HEK293 (cell line): Measurements from ENCODE around the gene PCSK5.

Experiments used
- CTCF ChIA-PET: fragments of 350-600 bp; formaldehyde crosslinking; extraction: SDS; loops from one replicate; lab custom pipeline; 2021; ENCODE audit warnings: antibody characterized with exemption; lab: Yijun Ruan, JAX
- POLR2A ChIA-PET: fragments of 300-600 bp; formaldehyde crosslinking; extraction: SDS; loops from one replicate; lab custom pipeline; 2020; ENCODE audit warnings: antibody characterized with exemption, inconsistent platforms; lab: Yijun Ruan, JAX
- H3K27ac ChIP-seq: fragments of 200-500 bp; sonication (Bioruptor generic); 2 replicates; pipeline ENCODE4 v1.5.1; 2014; ENCODE audit warnings: low read depth, low read length, control low read depth, inconsistent platforms; ENCODE audit errors: extremely low read depth
- H3K36me3 ChIP-seq, 2 experiments: fragments of 200-500 bp in 1 of 2; sonication (Bioruptor generic) in 1 of 2; 1 replicate in 1 of 2; 2 replicates in 1 of 2; pipeline ENCODE4 v1.5.1; 2014 to 2017; ENCODE audit warnings: inconsistent platforms in 2 of 2, low read length in 2 of 2; ENCODE audit not compliant: control insufficient read depth in 2 of 2, insufficient read depth in 1 of 2
- H3K4me1 ChIP-seq: fragments of 200-500 bp; sonication (Bioruptor generic); 2 replicates; pipeline ENCODE4 v1.5.1; 2014; ENCODE audit warnings: mild to moderate bottlenecking, low read length, inconsistent platforms; ENCODE audit not compliant: control insufficient read depth, insufficient read depth
- H3K4me3 ChIP-seq: 2 replicates; pipeline ENCODE4 v1.5.1; 2011; ENCODE audit warnings: low read depth, mild to moderate bottlenecking, control low read depth, low read length, moderate library complexity
- H3K9me3 ChIP-seq: fragments of 200-500 bp; sonication (Bioruptor generic); 2 replicates; pipeline ENCODE4 v1.5.1; 2014; ENCODE audit warnings: low read depth, low read length, inconsistent platforms; ENCODE audit not compliant: control insufficient read depth, insufficient read depth
- OVOL3 ChIP-seq: fragments of 450-650 bp; formaldehyde crosslinking; IDR thresholded peaks from 2 replicates; pipeline ENCODE4 v1.5.1; 2016; ENCODE audit warnings: missing biosample characterization, missing genetic modification characterization
- ZBTB1 ChIP-seq: fragments of 450-650 bp; formaldehyde crosslinking; IDR thresholded peaks from 2 replicates; pipeline ENCODE4 v1.5.1; 2016; ENCODE audit warnings: missing biosample characterization, missing genetic modification characterization
- ZBTB20 ChIP-seq: fragments of 450-650 bp; formaldehyde crosslinking; IDR thresholded peaks from 2 replicates; pipeline ENCODE4 v1.5.1; 2016; ENCODE audit warnings: missing biosample characterization, missing genetic modification characterization
- ZBTB21 ChIP-seq: fragments of 450-650 bp; formaldehyde crosslinking; IDR thresholded peaks from 2 replicates; pipeline ENCODE4 v1.5.1; 2017; ENCODE audit warnings: missing biosample characterization, missing genetic modification characterization
- ZNF112 ChIP-seq: fragments of 450-650 bp; formaldehyde crosslinking; IDR thresholded peaks from 2 replicates; pipeline ENCODE4 v1.5.0; 2017; ENCODE audit warnings: missing biosample characterization, missing genetic modification characterization
- ZNF133 ChIP-seq: fragments of 450-650 bp; formaldehyde crosslinking; IDR thresholded peaks from 2 replicates; pipeline ENCODE4 v1.5.1; 2016; ENCODE audit warnings: missing biosample characterization, missing genetic modification characterization
- ZNF155 ChIP-seq: fragments of 450-650 bp; formaldehyde crosslinking; IDR thresholded peaks from 2 replicates; pipeline ENCODE4 v1.5.1; 2016; ENCODE audit warnings: missing biosample characterization, missing genetic modification characterization
- ZNF175 ChIP-seq: fragments of 450-650 bp; formaldehyde crosslinking; IDR thresholded peaks from 2 replicates; pipeline ENCODE4 v1.5.1; 2016; ENCODE audit warnings: missing biosample characterization, missing genetic modification characterization
- ZNF19 ChIP-seq: fragments of 450-650 bp; formaldehyde crosslinking; IDR thresholded peaks from 2 replicates; pipeline ENCODE4; 2016; ENCODE audit warnings: missing biosample characterization, missing genetic modification characterization, low read depth
- ZNF324 ChIP-seq: fragments of 450-650 bp; formaldehyde crosslinking; IDR thresholded peaks from 2 replicates; pipeline ENCODE4 v1.5.1; 2016; ENCODE audit warnings: missing biosample characterization, missing genetic modification characterization
- ZNF366 ChIP-seq: fragments of 450-650 bp; formaldehyde crosslinking; conservative IDR thresholded peaks from 2 replicates; pipeline ENCODE4 v1.5.1; 2016; ENCODE audit warnings: missing biosample characterization, missing genetic modification characterization
- ZNF510 ChIP-seq: fragments of 450-650 bp; formaldehyde crosslinking; IDR thresholded peaks from 2 replicates; pipeline ENCODE4 v1.5.1; 2018; ENCODE audit warnings: mild to moderate bottlenecking, missing genetic modification characterization, missing biosample characterization; ENCODE audit not compliant: insufficient replicate concordance
- ZNF514 ChIP-seq: fragments of 450-650 bp; formaldehyde crosslinking; IDR thresholded peaks from 2 replicates; pipeline ENCODE4 v1.5.1; 2016; ENCODE audit warnings: missing biosample characterization, missing genetic modification characterization
- ZNF549 ChIP-seq: fragments of 450-650 bp; IDR thresholded peaks from 2 replicates; pipeline ENCODE4 v1.5.1; 2018; ENCODE audit warnings: missing biosample characterization, missing genetic modification characterization, mild to moderate bottlenecking, inconsistent platforms, moderate library complexity
- ZNF558 ChIP-seq: fragments of 450-650 bp; formaldehyde crosslinking; IDR thresholded peaks from 2 replicates; pipeline ENCODE4 v1.5.1; 2016; ENCODE audit warnings: missing biosample characterization, missing genetic modification characterization
- ZNF626 ChIP-seq: fragments of 450-650 bp; sonication (Bioruptor Pico); formaldehyde crosslinking; IDR thresholded peaks from 2 replicates; pipeline ENCODE4 v1.5.1; 2018; ENCODE audit warnings: missing biosample characterization, missing genetic modification characterization, inconsistent platforms
- ZNF677 ChIP-seq: fragments of 450-650 bp; IDR thresholded peaks from 2 replicates; pipeline ENCODE4 v1.5.0; 2018; ENCODE audit warnings: missing biosample characterization, mild to moderate bottlenecking, missing genetic modification characterization, moderate library complexity
- ZNF830 ChIP-seq: fragments of 450-650 bp; IDR thresholded peaks from 2 replicates; pipeline ENCODE4 v1.5.0; 2018; ENCODE audit warnings: missing biosample characterization, missing genetic modification characterization, low read depth, mild to moderate bottlenecking, moderate library complexity
- TF ChIP-seq, protein P1 (sequence below): fragments of 450-650 bp; formaldehyde crosslinking; IDR thresholded peaks from 2 replicates; pipeline ENCODE4; 2016; ENCODE audit warnings: missing biosample characterization, missing genetic modification characterization
- TF ChIP-seq, protein P2 (sequence below): fragments of 450-650 bp; formaldehyde crosslinking; IDR thresholded peaks from 2 replicates; pipeline ENCODE4 v1.5.1; 2016; ENCODE audit warnings: missing biosample characterization, missing genetic modification characterization
- TF ChIP-seq, protein P3 (sequence below): fragments of 450-650 bp; formaldehyde crosslinking; IDR thresholded peaks from 2 replicates; pipeline ENCODE4 v1.5.1; 2017; ENCODE audit warnings: missing biosample characterization, missing genetic modification characterization
- TF ChIP-seq, protein P4 (sequence below): fragments of 450-650 bp; formaldehyde crosslinking; IDR thresholded peaks from 2 replicates; pipeline ENCODE4 v1.5.1; 2016; ENCODE audit warnings: missing biosample characterization, missing genetic modification characterization
- TF ChIP-seq, protein P5 (sequence below): fragments of 450-650 bp; formaldehyde crosslinking; IDR thresholded peaks from 2 replicates; pipeline ENCODE4 v1.5.1; 2016; ENCODE audit warnings: missing biosample characterization, missing genetic modification characterization
- TF ChIP-seq, protein P6 (sequence below): fragments of 450-650 bp; IDR thresholded peaks from 2 replicates; pipeline ENCODE4 v1.5.1; 2018; ENCODE audit warnings: missing biosample characterization, mild to moderate bottlenecking, missing genetic modification characterization

PCSK5 gene

DNA sequence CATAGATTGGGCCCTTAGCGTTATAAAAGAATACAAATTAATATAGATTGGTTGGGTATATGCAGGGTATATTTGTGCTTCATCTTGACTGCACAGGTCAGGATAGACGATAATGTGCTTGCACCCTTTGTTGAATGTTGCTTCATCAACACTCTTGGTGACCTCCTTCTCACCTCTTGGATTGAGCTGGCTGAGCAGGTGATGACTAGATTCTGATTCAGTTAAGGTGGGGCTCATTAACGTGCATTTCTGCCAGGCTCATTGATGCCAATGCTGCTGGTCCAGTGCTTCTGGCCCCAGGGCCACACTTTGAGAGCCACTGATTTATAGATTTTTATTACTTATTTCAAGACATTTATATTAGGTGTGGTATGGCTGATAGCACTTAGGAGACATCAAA is 27.7 kb downstream of the PCSK5 start (continued):
- no peak for TF ChIP-seq ZNF155 (tag by site-specific recombination)
- TF ChIP-seq ZBTB21 (tag by site-specific recombination): no peak
- TF ChIP-seq ZNF830 (tag by site-specific recombination): no peak
- TF ChIP-seq ZNF112 (tag by site-specific recombination): no peak
- TF ChIP-seq ZNF19 (tag by site-specific recombination): no peak
- TF ChIP-seq, protein P1, sequence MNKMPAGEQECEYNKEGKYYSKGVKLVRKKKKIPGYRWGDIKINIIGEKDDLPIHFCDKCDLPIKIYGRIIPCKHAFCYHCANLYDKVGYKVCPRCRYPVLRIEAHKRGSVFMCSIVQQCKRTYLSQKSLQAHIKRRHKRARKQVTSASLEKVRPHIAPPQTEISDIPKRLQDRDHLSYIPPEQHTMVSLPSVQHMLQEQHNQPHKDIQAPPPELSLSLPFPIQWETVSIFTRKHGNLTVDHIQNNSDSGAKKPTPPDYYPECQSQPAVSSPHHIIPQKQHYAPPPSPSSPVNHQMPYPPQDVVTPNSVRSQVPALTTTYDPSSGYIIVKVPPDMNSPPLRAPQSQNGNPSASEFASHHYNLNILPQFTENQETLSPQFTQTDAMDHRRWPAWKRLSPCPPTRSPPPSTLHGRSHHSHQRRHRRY: no peak
- TF ChIP-seq, protein P2, sequence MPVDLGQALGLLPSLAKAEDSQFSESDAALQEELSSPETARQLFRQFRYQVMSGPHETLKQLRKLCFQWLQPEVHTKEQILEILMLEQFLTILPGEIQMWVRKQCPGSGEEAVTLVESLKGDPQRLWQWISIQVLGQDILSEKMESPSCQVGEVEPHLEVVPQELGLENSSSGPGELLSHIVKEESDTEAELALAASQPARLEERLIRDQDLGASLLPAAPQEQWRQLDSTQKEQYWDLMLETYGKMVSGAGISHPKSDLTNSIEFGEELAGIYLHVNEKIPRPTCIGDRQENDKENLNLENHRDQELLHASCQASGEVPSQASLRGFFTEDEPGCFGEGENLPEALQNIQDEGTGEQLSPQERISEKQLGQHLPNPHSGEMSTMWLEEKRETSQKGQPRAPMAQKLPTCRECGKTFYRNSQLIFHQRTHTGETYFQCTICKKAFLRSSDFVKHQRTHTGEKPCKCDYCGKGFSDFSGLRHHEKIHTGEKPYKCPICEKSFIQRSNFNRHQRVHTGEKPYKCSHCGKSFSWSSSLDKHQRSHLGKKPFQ (tag by site-specific recombination): no peak
- TF ChIP-seq ZNF558 (tag by site-specific recombination): no peak

DNA sequence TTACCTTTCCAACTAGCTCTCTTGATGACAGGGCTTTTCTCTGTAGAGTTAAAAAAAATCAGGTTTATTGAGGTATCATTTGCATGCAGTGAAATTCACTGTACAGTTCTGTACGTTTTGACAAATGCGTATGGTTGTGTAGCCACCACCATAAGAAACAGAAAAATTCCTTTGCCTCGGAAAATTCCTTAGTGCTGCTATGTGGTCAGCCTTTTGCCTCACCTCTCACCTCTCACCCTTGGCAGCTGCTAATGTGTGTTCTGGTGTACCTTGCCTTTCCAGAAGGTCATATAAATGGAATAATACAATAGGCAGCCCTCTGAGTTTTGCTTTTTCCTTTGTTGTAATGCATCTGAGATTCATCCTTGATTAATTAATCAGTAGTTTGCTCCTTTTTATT is 28.4 kb downstream of the PCSK5 start:
- Histone ChIP-seq H3K9me3 (no peaks in the 10 kb centered on the region), H3K4me1 (no peaks in the 10 kb centered on the region), H3K4me3 (no peak overlapping the region), H3K27ac (no peak overlapping the region), H3K36me3 (no peaks in the 10 kb centered on the region)
- TF ChIP-seq ZBTB20 (no peak), ZNF133 (tag by site-specific recombination) (no peak), ZNF366 (no peak), OVOL3 (tag by site-specific recombination) (no peak), ZNF626 (tag by site-specific recombination) (no peak)
- TF ChIP-seq, protein P3, sequence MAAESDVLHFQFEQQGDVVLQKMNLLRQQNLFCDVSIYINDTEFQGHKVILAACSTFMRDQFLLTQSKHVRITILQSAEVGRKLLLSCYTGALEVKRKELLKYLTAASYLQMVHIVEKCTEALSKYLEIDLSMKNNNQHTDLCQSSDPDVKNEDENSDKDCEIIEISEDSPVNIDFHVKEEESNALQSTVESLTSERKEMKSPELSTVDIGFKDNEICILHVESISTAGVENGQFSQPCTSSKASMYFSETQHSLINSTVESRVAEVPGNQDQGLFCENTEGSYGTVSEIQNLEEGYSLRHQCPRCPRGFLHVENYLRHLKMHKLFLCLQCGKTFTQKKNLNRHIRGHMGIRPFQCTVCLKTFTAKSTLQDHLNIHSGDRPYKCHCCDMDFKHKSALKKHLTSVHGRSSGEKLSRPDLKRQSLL (tag by site-specific recombination): no peak
- TF ChIP-seq, protein P4, sequence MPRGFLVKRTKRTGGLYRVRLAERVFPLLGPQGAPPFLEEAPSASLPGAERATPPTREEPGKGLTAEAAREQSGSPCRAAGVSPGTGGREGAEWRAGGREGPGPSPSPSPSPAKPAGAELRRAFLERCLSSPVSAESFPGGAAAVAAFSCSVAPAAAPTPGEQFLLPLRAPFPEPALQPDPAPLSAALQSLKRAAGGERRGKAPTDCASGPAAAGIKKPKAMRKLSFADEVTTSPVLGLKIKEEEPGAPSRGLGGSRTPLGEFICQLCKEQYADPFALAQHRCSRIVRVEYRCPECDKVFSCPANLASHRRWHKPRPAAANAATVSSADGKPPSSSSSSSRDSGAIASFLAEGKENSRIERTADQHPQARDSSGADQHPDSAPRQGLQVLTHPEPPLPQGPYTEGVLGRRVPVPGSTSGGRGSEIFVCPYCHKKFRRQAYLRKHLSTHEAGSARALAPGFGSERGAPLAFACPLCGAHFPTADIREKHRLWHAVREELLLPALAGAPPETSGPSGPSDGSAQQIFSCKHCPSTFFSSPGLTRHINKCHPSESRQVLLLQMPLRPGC (tag by site-specific recombination): no peak
- ChIA-PET POLR2A (no interaction called here), CTCF (interaction anchor here (0.7 kb wide), 1 partner anchor 233 kb away, joined by 3 read pairs; no protein-coding TSS in a partner anchor)

DNA sequence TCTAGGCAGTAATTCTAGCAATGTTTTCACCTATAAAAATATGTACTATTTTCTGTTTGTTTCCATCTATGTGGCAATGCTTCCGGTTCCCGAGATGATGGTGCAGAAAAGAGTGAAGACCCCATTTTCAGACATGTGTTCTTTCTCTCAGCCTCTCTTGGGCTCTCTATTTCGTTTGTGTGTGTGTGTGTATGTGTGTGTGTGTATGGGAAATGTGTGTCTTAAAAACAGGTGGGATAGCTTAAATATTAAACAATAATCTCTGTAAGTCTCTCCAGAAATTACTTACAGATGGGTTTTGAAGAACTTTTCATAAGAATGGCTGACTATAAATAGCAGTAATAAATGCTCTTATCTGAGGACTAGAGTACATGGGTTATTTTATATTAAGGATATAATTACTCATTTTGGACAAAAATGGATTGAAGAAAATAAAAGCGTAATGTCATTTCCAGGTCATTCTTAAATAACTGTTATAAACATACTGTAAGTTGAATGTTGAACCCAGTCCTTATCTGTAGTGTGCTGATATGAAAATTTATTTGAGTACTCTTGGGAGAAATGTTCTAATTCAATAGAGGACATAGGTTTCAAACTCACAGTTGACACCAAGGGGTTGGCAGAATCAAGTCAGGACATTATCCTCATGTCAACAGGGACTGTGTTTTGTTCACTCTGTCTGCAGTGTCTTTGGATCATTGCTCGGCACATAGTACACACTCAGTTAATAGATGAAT is 31.1 kb downstream of the PCSK5 start:
- POLR2A ChIA-PET: no interaction called here
- CTCF ChIA-PET: no interaction called here
- H3K27ac ChIP-seq: no peak overlapping the region
- H3K9me3 ChIP-seq: no peaks in the 10 kb centered on the region
- no peaks in the 10 kb centered on the region for H3K36me3 ChIP-seq
- no peaks in the 10 kb centered on the region for H3K4me1 ChIP-seq
- no peak overlapping the region for H3K4me3 ChIP-seq
- TF ChIP-seq, protein P5, sequence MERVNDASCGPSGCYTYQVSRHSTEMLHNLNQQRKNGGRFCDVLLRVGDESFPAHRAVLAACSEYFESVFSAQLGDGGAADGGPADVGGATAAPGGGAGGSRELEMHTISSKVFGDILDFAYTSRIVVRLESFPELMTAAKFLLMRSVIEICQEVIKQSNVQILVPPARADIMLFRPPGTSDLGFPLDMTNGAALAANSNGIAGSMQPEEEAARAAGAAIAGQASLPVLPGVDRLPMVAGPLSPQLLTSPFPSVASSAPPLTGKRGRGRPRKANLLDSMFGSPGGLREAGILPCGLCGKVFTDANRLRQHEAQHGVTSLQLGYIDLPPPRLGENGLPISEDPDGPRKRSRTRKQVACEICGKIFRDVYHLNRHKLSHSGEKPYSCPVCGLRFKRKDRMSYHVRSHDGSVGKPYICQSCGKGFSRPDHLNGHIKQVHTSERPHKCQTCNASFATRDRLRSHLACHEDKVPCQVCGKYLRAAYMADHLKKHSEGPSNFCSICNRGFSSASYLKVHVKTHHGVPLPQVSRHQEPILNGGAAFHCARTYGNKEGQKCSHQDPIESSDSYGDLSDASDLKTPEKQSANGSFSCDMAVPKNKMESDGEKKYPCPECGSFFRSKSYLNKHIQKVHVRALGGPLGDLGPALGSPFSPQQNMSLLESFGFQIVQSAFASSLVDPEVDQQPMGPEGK: no peak
- TF ChIP-seq ZNF324 (tag by site-specific recombination) (no peak), ZNF677 (no peak), ZBTB1 (no peak), ZNF514 (tag by site-specific recombination) (no peak), ZNF175 (no peak), ZNF510 (tag by site-specific recombination) (no peak), ZNF549 (tag by site-specific recombination) (no peak)
- TF ChIP-seq, protein P6, sequence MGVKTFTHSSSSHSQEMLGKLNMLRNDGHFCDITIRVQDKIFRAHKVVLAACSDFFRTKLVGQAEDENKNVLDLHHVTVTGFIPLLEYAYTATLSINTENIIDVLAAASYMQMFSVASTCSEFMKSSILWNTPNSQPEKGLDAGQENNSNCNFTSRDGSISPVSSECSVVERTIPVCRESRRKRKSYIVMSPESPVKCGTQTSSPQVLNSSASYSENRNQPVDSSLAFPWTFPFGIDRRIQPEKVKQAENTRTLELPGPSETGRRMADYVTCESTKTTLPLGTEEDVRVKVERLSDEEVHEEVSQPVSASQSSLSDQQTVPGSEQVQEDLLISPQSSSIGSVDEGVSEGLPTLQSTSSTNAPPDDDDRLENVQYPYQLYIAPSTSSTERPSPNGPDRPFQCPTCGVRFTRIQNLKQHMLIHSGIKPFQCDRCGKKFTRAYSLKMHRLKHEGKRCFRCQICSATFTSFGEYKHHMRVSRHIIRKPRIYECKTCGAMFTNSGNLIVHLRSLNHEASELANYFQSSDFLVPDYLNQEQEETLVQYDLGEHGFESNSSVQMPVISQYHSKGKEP (tag by site-specific recombination): no peak
